Measurements from ENCODE around the gene GRAMD1C.
"Not testable (repeated sequence)": the region's sequence is repeated elsewhere in the genome, so short reads cannot be mapped to it uniquely, and the experiment has no call there.

Gene GRAMD1C

DNA sequence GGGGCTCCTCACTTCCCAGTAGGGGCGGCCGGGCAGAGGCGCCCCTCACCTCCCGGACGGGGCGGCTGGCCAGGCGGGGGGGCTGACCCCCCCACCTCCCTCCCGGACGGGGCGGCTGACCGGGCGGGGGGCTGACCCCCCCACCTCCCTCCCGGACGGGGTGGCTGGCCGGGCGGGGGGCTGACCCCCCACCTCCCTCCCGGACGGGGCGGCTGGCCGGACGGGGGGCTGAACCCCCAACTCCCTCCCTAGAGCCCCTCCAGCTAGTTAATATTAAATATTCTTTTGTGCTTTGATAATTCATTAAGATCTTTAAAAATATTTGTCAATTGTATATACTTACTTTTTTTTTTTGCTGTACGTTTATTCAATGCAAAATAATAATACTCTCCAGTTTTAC lies 11.3 kb downstream of the GRAMD1C start:
- not testable (repeated sequence) for H3K27ac ChIP-seq (ENCODE audit: low read depth in 2 of 2, low read length in 2 of 2); H3K4me1 ChIP-seq (ENCODE audit: control insufficient read depth in 2 of 2, insufficient read depth in 2 of 2, low read length in 2 of 2); H3K36me3 ChIP-seq (ENCODE audit: control insufficient read depth in 2 of 2, insufficient read depth in 2 of 2, low read length in 2 of 2); H3K9ac ChIP-seq (ENCODE audit: low read depth in 1 of 2, low read length in 2 of 2); H3K4me3 ChIP-seq (ENCODE audit: low read length in 2 of 2); H3K27me3 ChIP-seq (ENCODE audit: control insufficient read depth in 2 of 2, insufficient read depth in 2 of 2, low read length in 2 of 2); H3K9me3 ChIP-seq (ENCODE audit: control insufficient read depth in 2 of 2, low read length in 2 of 2)

DNA sequence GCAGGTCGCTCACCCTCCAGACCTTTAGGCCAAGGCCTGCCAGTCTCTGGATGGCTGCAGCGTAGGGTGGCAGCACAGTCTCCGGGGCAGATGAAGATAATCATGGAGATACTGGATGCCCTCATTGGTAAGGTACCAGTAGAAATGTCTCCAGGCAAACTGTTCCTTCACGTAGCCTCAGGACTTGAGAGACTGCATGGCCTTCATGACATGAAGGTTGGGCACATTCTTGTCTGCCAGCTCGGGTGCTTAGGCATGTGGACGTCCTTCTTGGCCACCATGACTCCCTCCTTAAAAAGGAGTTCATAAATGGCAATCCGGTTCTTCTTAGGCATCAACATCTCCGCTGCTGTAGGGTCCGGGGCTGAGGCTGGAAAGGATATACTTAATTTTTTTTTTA lies 11.8 kb downstream of the GRAMD1C start:
- H3K9me3 ChIP-seq (ENCODE audit: control insufficient read depth in 2 of 2, low read length in 2 of 2); H3K4me1 ChIP-seq (ENCODE audit: control insufficient read depth in 2 of 2, insufficient read depth in 2 of 2, low read length in 2 of 2); H3K27ac ChIP-seq (ENCODE audit: low read depth in 2 of 2, low read length in 2 of 2); H3K27me3 ChIP-seq (ENCODE audit: control insufficient read depth in 2 of 2, insufficient read depth in 2 of 2, low read length in 2 of 2); H3K36me3 ChIP-seq (ENCODE audit: control insufficient read depth in 2 of 2, insufficient read depth in 2 of 2, low read length in 2 of 2); H3K4me3 ChIP-seq (ENCODE audit: low read length in 2 of 2); H3K9ac ChIP-seq (ENCODE audit: low read depth in 1 of 2, low read length in 2 of 2): not testable (repeated sequence)

DNA sequence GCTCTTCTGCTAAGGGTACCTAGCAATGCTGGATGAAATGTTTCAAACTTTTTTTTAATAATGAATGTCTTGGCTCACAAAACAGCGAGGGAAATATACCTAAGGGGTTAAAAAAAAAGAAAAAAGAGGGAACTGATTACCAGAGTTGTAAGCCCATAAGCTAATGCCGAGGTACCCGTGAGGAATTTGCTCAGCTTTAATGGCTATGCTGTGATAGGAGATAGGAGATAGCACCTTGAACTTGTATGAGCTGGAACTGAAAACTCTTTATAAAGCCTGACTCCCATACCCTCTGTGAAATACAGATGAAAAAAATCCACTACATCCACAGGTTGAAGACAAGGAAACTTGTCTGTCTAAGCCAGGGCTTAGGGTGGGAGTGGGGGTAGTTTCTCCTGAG lies 13.9 kb downstream of the GRAMD1C start:
- Histone ChIP-seq H3K9ac (ENCODE audit: low read depth in 1 of 2, low read length in 2 of 2) (no peak overlapping the region), H3K36me3 (ENCODE audit: control insufficient read depth in 2 of 2, insufficient read depth in 2 of 2, low read length in 2 of 2) (no peaks in the 10 kb centered on the region), H3K27ac (ENCODE audit: low read depth in 2 of 2, low read length in 2 of 2) (no peak overlapping the region), H3K4me3 (ENCODE audit: low read length in 2 of 2) (no peak overlapping the region), H3K27me3 (ENCODE audit: control insufficient read depth in 2 of 2, insufficient read depth in 2 of 2, low read length in 2 of 2) (no peaks in the 10 kb centered on the region), H3K4me1 (ENCODE audit: control insufficient read depth in 2 of 2, insufficient read depth in 2 of 2, low read length in 2 of 2) (peaks cover 0 to 7% of the 10 kb centered on the region in 2 donors), H3K9me3 (ENCODE audit: control insufficient read depth in 2 of 2, low read length in 2 of 2) (no peaks in the 10 kb centered on the region)

DNA sequence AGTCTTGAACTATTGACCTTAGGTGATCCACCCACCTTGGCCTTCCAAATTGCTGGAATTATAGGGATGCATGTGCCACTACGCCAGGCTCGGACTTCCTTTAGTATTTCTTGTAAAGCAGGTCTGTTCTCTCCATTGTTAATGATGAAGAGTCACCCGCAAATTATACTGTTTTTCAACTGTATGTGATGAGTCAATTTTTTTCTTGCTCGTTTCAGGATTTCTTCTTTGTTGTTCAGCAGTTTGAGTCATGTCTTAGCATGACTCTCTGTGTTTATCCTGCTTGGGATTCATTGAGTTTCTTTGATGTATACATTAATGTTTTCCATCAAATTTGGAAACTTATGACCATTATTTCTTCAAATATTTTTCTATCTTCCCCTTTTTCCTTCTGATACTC lies 28.9 kb downstream of the GRAMD1C start:
- Histone ChIP-seq H3K27me3 (ENCODE audit: control insufficient read depth in 2 of 2, insufficient read depth in 2 of 2, low read length in 2 of 2) (no peaks in the 10 kb centered on the region), H3K9ac (ENCODE audit: low read depth in 1 of 2, low read length in 2 of 2) (no peak overlapping the region), H3K27ac (ENCODE audit: low read depth in 2 of 2, low read length in 2 of 2) (no peak overlapping the region), H3K9me3 (ENCODE audit: control insufficient read depth in 2 of 2, low read length in 2 of 2) (no peaks in the 10 kb centered on the region), H3K4me3 (ENCODE audit: low read length in 2 of 2) (no peak overlapping the region), H3K4me1 (ENCODE audit: control insufficient read depth in 2 of 2, insufficient read depth in 2 of 2, low read length in 2 of 2) (no peaks in the 10 kb centered on the region), H3K36me3 (ENCODE audit: control insufficient read depth in 2 of 2, insufficient read depth in 2 of 2, low read length in 2 of 2) (no peaks in the 10 kb centered on the region)

DNA sequence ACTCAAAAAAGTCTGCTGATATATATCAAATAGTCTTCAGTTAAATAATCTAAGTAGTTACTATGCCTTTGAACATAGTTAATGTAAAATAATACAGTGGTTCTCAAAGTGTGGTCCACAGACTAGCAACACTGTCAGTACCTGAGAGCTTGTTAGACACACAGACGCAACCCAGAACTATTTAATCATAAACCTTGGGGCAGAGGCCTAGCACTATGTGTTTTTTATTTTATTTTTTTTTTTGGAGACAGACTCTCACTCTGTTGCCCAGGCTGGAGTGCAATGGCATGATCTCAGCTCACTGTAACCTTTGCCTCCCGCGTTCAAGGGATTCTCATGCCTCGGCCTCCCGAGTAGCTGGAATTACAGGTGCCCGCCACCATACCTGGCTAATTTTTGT lies 34.7 kb downstream of the GRAMD1C start:
- Histone ChIP-seq H3K27me3 (ENCODE audit: control insufficient read depth in 2 of 2, insufficient read depth in 2 of 2, low read length in 2 of 2) (no peaks in the 10 kb centered on the region), H3K4me3 (ENCODE audit: low read length in 2 of 2) (no peak overlapping the region), H3K9ac (ENCODE audit: low read depth in 1 of 2, low read length in 2 of 2) (no peak overlapping the region), H3K36me3 (ENCODE audit: control insufficient read depth in 2 of 2, insufficient read depth in 2 of 2, low read length in 2 of 2) (no peaks in the 10 kb centered on the region), H3K27ac (ENCODE audit: low read depth in 2 of 2, low read length in 2 of 2) (no peak overlapping the region), H3K9me3 (ENCODE audit: control insufficient read depth in 2 of 2, low read length in 2 of 2) (no peaks in the 10 kb centered on the region), H3K4me1 (ENCODE audit: control insufficient read depth in 2 of 2, insufficient read depth in 2 of 2, low read length in 2 of 2) (no peaks in the 10 kb centered on the region)

DNA sequence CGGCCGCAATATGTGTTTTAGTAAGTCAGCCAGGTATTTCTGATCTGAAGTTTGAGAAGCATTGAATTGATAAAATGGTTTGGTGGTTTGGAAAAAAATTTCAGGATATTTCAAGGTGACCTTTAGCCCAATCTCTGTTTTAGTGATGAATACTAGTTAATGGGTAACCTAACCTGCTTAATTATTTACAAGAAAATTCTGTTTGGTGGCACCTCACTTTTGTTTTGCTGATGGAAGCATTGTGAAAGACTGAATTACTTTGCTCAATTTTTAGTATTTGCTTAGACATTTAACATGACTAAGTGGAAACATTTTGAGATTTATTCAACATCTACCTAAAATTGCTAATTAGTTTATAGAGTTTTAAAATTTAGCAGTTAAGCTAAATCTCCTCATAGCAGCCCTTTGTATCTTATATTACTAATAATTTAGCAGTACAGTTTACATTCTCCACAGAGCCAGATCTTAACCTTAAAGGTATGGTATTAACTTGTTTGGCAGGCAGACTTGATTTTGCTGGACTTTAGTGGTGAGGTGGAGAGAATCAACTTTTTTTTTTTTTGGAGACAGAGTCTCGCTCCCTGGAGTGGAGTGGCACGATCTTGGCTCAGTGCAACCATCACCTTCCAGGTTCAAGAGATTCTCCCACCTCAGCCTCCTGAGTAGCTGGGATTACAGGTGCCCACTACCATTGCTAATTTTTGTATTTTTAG lies 35.4 kb downstream of the GRAMD1C start:
- H3K4me1 ChIP-seq (ENCODE audit: control insufficient read depth in 2 of 2, insufficient read depth in 2 of 2, low read length in 2 of 2): no peaks in the 10 kb centered on the region
- no peaks in the 10 kb centered on the region for H3K9me3 ChIP-seq (ENCODE audit: control insufficient read depth in 2 of 2, low read length in 2 of 2)
- no peaks in the 10 kb centered on the region for H3K36me3 ChIP-seq (ENCODE audit: control insufficient read depth in 2 of 2, insufficient read depth in 2 of 2, low read length in 2 of 2)
- H3K27ac ChIP-seq (ENCODE audit: low read depth in 2 of 2, low read length in 2 of 2): no peak overlapping the region
- H3K9ac ChIP-seq (ENCODE audit: low read depth in 1 of 2, low read length in 2 of 2): no peak overlapping the region
- H3K27me3 ChIP-seq (ENCODE audit: control insufficient read depth in 2 of 2, insufficient read depth in 2 of 2, low read length in 2 of 2): no peaks in the 10 kb centered on the region
- H3K4me3 ChIP-seq (ENCODE audit: low read length in 2 of 2): no peak overlapping the region

DNA sequence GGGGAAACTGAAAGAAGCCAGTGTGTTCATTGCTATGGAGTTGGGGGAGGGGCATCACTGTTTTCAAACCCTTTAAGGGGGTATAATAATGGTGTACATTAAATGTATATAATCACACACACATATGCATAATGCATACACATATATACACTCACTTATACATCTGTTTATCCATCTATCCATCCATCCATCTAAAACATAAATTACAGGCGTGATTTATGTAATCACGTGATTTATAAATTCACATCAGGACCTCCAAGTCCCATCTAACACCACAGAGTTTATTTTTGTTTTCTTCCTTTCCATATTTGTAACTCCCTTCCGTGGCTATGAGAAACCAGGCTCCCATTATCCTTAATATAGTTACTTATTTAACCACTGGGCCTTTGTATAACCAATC lies 39.8 kb downstream of the GRAMD1C start:
- no peaks in the 10 kb centered on the region for H3K9me3 ChIP-seq (ENCODE audit: control insufficient read depth in 2 of 2, low read length in 2 of 2)
- H3K4me1 ChIP-seq (ENCODE audit: control insufficient read depth in 2 of 2, insufficient read depth in 2 of 2, low read length in 2 of 2): no peaks in the 10 kb centered on the region
- H3K36me3 ChIP-seq (ENCODE audit: control insufficient read depth in 2 of 2, insufficient read depth in 2 of 2, low read length in 2 of 2): no peaks in the 10 kb centered on the region
- no peaks in the 10 kb centered on the region for H3K27me3 ChIP-seq (ENCODE audit: control insufficient read depth in 2 of 2, insufficient read depth in 2 of 2, low read length in 2 of 2)
- H3K27ac ChIP-seq (ENCODE audit: low read depth in 2 of 2, low read length in 2 of 2): no peak overlapping the region
- no peak overlapping the region for H3K9ac ChIP-seq (ENCODE audit: low read depth in 1 of 2, low read length in 2 of 2)
- H3K4me3 ChIP-seq (ENCODE audit: low read length in 2 of 2): no peak overlapping the region

DNA sequence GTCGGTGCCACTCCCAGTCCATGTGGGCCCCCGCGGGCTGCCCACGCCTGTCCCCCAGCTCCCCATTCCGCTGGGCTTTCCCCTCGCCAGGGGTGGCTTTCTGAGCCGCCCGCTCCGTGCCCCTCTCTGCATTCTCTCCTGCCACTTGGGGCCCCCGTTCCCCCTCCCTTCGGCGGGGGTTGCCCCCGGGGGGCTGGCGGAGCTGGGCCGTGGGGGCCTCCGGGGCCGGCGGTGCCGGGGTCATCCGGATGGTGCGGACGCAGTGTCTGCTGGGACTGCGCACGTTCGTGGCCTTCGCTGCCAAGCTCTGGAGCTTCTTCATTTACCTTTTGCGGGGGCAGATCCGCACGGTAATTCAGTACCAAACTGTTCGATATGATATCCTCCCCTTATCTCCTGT lies 46.5 kb downstream of the GRAMD1C start:
- no peak overlapping the region for H3K4me3 ChIP-seq (ENCODE audit: low read length in 2 of 2)
- H3K36me3 ChIP-seq (ENCODE audit: control insufficient read depth in 2 of 2, insufficient read depth in 2 of 2, low read length in 2 of 2): no peaks in the 10 kb centered on the region
- no peak overlapping the region for H3K9ac ChIP-seq (ENCODE audit: low read depth in 1 of 2, low read length in 2 of 2)
- H3K9me3 ChIP-seq (ENCODE audit: control insufficient read depth in 2 of 2, low read length in 2 of 2): no peaks in the 10 kb centered on the region
- H3K27ac ChIP-seq (ENCODE audit: low read depth in 2 of 2, low read length in 2 of 2): no peak overlapping the region
- H3K27me3 ChIP-seq (ENCODE audit: control insufficient read depth in 2 of 2, insufficient read depth in 2 of 2, low read length in 2 of 2): no peaks in the 10 kb centered on the region
- H3K4me1 ChIP-seq (ENCODE audit: control insufficient read depth in 2 of 2, insufficient read depth in 2 of 2, low read length in 2 of 2): no peaks in the 10 kb centered on the region

DNA sequence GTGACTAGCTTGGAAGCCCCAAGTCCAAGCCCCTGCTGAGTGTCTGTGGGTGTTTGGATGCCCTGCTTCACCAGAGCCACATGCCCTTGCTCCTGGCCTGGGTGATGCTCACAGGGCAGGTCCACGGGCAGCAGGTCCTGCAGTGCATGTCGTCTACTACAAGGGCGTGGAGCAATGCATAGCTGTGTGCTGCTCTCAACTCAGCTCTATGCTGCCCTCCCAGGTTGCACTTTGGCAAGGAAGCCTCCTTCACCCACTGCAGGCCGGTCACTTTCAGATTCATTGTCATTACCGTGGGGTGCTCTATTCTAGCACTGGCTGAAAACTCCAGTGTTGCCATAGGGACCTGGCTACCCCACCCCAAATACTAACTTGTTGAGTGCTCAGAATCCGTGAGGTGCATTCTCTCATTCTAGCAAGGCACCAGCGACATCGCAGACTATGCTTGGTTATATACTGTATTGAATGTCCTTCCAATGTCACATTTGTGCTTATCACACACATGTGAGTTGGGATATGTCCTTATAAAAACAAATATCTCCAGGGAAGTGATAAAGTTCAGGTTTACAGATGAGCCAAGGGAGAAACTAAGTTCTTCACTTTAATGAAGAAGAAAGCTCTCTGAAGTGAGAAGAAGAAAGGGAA lies 51.8 kb downstream of the GRAMD1C start:
- Histone ChIP-seq H3K27me3 (ENCODE audit: control insufficient read depth in 2 of 2, insufficient read depth in 2 of 2, low read length in 2 of 2) (no peaks in the 10 kb centered on the region), H3K9ac (ENCODE audit: low read depth in 1 of 2, low read length in 2 of 2) (peak overlapping the region in 1 of 2 donors; percentile 17), H3K36me3 (ENCODE audit: control insufficient read depth in 2 of 2, insufficient read depth in 2 of 2, low read length in 2 of 2) (no peaks in the 10 kb centered on the region), H3K4me1 (ENCODE audit: control insufficient read depth in 2 of 2, insufficient read depth in 2 of 2, low read length in 2 of 2) (no peaks in the 10 kb centered on the region), H3K27ac (ENCODE audit: low read depth in 2 of 2, low read length in 2 of 2) (no peak overlapping the region), H3K9me3 (ENCODE audit: control insufficient read depth in 2 of 2, low read length in 2 of 2) (no peaks in the 10 kb centered on the region), H3K4me3 (ENCODE audit: low read length in 2 of 2) (no peak overlapping the region)

DNA sequence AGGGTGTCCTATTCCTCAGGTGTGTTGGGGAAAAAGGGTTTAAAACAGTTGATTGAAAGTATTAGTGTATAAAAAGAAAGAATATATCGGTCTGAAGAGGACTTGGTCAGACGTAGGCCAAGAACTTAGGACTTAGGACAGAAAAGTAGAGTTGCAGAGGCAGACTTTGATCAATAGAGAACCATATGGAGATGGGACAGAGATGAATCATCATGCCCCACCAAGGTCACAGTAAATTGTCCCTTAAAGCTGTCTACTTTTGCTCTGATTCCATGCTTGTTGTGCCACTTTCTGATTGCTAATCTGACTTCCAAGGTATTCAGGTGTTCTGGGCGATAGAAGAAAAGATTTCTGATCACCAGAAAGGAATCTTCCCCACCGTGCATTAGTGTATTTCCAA lies 56.3 kb downstream of the GRAMD1C start:
- H3K4me1 ChIP-seq (ENCODE audit: control insufficient read depth in 2 of 2, insufficient read depth in 2 of 2, low read length in 2 of 2): no peaks in the 10 kb centered on the region
- no peaks in the 10 kb centered on the region for H3K36me3 ChIP-seq (ENCODE audit: control insufficient read depth in 2 of 2, insufficient read depth in 2 of 2, low read length in 2 of 2)
- no peak overlapping the region for H3K27ac ChIP-seq (ENCODE audit: low read depth in 2 of 2, low read length in 2 of 2)
- H3K9ac ChIP-seq (ENCODE audit: low read depth in 1 of 2, low read length in 2 of 2): no peak overlapping the region
- no peaks in the 10 kb centered on the region for H3K9me3 ChIP-seq (ENCODE audit: control insufficient read depth in 2 of 2, low read length in 2 of 2)
- H3K27me3 ChIP-seq (ENCODE audit: control insufficient read depth in 2 of 2, insufficient read depth in 2 of 2, low read length in 2 of 2): no peaks in the 10 kb centered on the region
- no peak overlapping the region for H3K4me3 ChIP-seq (ENCODE audit: low read length in 2 of 2)
